IPS-NIHi11 (cell line): ENCODE measurements around the gene ALDOA.
A peak's percentile ranks its signal among the peaks of the same experiment; 100 is the strongest.
"Not testable (repeated sequence)": the region's sequence is repeated elsewhere in the genome, so short reads cannot be mapped to it uniquely, and the experiment has no call there.

ENCODE experiments used
- DNase-seq: peaks from one replicate; pipeline ENCODE4 v3.0.0; 2012; ENCODE audit warnings: mixed read lengths, low spot score

The ALDOA gene

DNA sequence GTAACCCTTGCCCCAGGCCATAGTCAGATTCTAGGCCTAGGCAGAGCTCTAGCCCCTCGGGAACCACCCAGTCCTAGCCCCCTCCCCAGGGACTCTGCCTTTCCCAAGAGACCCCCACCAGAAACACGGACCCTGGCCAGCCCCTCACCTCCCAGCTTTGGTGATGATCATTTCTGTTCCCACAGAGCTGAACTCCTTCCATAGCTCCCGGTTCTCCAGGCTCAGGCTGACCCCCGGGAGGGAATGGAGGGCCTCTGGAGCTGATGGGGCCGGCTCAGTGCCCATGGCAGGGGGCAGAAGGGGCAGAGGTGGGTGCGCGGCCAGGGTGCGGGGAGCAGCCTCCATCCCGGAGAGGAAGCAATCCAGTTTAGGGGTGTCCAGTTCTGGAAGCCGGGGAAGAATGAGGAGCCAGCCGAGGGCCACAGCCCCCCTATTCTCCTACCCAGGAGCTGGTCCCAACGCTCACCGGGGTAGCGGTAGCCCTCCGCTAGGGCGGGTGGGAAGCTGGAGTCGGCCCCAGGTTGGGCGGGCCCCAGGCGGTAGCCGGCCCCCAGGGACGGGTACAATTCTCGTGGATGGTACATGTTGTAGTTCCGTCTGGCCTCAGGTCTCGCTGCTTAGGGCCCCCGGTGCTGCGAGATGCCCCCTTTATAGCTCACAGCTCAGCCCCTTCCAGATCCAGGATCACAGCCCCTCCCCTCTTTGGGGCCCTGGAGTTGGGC lies 25.2 kb downstream of the ALDOA start:
- DNase-seq: no peak

DNA sequence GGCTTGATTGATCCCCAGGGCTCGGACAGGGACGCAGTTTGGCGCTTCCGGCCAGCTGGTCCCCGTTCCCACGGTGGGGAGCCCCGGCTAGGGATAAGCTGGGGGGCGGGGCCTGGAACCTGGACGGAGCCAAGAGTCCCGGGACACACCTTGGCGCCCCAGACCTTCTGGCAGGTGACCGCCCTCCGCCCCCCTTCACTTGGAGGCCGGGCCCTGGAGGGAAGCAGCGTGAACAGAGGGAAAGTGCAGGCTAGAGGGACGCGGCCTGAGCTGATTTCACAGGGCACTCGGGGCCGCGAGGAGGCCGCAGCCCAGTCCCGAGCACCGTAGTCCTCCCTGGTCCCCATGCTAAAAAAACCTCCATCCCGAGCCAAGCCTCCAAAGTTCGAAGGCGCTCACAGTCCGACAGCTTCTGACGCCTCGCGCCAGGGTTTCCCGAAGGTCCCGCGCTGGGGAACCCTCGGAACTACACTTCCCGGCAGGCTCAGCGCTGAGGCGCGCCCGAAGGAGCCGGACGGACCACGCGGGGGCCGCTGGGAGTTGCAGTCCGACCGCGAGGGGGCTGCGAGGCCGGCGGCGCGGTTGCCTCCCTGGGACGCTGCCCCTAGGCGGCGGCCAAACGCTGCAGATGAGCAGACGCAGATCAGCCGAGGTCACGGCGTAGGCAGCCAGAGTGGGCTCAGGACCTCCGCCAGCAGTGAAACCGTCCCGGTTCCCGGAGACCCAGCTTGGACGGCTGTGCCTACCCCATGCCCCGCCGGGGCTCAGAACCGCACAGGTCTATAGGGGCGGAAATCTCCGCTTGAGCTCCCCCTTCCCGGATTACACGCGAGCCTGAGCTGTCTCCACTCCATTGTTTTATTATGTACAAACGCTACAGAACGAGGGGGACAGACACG lies 26.2 kb downstream of the ALDOA start, which contains the start of gene TBX6:
TSS of gene TBX6 (minus strand) at position 451 of the 899 bp plus-strand sequence. CDS start 731 bp downstream, outside the sequence.
- DNase-seq: peak; percentile 93

DNA sequence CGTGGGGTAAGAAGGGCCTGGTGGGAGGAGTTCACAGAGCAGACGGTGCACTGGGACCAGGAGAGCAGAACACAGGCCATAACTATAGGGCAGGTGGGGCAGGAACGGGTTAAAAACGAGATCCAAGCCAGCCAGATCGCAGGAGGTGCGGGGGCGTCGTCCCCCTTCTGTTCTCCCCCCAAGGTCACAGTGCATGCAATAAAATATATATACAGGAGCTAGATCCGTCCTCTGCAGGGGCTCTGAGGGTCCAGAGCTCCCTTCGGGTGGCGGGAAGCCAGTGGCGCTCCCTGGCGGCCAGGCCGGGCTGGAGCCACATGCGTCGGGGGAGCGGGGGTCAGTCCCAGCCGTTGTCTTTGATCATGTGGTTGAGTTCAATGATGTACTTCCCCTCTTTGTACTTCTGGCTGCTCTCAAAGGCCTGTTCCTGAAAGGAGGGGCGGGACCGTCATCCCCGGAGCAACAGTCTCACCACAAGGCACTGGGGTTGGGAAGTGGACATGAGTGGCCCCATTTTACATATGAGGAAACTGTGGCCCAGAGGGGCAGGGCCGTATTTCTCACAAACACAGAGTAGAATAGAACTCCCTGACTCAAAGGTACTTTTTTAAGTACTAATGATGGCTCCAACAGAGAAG lies 26.9 kb downstream of the ALDOA start:
- peak; percentile 85 for DNase-seq

DNA sequence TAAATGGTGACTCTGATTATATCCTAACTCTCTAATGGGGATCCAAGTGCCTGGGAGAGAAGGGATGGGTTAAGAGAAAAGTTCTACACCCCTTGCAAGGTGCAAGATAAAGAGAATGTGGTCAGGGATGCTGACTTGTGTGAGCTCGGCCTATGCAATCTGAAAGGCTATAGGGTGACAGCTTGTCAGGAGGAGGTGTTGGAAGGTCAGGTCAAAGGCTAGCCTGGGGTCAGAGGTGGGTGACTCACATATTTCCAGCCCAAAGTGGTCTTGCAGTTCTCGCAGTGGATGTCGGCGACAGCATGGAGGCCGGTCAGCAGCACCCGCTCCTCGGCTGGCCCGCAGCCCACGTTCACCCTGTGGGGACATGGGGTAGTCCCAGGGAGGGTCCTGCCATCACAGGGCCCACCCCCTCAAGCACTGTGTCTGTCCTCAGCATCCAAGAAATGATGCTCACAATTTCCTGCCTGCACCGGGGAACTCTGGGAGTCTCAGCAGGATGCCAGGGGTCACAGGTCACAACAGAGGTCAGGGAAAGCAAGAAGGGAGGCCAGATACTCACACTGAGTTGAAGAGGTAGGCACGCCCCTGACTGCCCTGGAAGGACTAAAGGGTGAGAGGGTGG lies 29.1 kb downstream of the ALDOA start:
- DNase-seq: no peak

DNA sequence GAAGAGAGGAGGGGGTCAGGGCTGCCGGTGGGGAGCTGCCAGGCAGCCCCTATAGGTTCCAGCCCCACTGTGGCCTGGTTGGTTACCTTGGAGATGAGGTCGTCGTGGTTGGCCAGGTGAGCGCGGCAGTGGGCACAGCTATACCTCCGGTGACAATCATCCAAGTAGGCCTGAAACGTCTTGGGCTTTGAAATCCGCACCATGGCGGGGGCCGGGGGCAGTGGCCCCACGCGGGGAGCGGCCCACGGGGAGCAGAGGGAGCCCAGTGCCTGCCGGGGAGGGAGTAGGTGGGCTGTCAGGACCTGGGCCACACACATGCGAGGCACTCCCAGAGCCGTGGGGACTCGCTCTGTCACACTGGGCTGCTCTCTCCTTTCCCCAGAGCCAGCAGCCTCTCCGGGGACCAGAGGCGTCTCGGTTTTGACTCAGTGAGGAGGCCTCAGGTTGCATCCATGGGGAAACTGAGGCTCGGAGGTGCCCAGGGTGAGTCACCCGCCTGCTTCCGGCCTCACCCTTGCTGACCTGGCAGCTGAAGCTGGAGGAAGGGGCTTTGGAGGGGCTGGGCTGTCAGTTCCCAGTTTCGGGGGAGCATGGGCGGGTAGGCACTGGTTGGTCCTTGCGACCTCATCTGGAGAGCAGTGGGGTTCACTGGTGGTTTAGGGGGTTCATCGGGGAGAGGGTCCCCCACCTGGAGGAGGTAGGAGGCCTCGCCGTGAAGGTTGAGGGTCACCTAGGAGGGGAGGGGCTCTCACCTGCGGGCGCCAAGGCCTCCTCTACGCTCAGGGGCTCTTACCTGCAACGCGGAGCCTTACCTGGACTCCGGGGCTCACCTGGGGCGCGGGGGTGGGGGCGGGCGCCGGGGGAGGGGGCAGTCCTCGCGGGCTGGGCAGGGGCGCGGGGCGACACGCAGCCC lies 29.9 kb downstream of the ALDOA start:
- DNase-seq: no peak

DNA sequence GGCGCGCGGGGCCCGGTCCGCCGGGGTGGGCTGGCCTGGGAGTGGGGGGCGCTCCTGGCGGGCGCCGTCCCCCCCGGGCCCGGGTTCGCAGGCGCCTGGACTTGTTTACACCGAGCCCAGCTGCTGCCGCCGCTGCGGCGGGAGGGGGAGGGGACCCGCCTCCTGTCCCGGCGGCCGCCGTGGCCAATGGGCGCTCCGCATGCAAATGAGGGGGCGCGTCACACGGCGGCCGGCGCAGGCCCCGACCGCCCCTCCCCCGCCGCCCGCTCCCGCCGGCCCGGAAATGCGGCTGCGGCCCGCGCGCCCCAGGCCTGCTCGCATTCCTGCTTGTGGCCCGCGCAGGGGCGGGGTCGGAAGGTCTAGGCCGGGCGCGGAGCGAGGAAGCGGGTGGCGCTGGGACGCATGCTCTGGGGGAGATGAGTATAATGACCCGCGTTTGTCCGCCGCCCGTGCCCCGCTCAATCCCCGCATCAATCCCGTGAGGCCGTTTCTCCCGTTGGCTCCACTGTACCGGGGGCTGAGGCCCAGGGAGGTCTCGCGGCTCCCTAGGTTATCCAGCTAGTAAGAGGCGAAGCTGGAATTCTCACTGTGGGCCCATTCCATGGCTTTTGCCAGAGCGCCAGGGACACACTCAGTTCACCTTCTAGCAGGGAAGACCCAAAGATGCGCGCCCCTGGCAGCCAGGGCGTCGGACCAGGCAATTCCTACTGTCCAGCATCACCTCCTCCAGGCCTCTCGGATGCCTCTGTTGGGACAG lies 30.7 kb downstream of the ALDOA start, which contains the start of gene YPEL3:
TSS of gene YPEL3 (minus strand) at position 109 of the 757 bp plus-strand sequence. CDS start 731 bp downstream, outside the sequence.
- DNase-seq: peak; percentile 99

DNA sequence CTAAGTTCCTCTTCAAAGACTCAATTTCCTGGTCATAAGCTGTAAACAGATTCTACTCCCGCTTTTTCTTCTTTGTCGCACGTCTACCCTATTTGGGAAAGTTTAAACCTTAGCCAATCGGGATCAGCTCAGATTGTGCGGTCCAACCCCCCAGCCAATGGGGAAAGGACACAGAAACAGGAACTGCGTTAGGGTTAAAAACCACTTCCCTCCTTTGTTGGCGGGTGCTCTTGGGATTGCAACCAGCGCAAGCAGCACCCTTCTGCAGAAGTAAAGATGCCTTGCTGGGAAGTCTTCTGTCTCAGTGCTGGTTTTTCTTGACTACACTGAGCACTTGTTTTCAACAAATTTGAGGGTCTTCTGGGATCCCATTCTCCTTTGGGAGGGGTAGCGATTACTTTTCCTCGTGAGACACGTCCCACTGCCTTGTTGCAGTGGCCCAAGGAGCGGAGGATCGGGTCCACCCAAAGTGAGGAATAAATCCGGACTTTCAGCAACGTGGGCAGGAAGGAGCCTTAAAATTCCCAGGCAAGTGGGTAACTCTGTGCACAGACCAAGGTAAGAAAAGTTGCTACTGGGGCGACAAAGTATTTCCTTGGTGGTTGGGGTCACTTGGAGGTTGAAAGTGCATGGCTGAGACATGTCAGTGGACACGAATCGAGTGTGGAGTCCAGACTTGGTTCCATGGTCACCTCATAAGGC lies 31.5 kb downstream of the ALDOA start:
- DNase-seq: no peak

DNA sequence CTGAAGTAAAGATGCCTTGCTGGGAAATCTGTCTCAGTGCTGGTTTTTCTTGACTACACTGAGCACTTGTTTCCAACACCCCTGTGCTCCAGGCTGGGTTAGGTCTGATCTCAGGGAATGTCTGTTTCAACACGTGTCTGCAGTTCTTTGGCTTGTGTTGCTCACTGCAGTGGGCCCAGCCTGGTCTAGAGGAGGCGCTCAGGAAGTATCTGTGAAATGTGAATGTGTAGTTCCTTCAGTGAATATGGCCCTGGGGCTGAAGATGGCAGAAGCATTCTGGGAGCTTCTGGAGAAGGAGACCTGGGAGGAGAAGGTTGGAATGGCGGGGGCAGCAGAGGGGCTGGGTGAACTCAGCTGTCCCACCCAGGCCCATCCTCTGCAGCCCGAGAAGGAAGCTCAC lies 38.5 kb downstream of the ALDOA start:
- no peak for DNase-seq

DNA sequence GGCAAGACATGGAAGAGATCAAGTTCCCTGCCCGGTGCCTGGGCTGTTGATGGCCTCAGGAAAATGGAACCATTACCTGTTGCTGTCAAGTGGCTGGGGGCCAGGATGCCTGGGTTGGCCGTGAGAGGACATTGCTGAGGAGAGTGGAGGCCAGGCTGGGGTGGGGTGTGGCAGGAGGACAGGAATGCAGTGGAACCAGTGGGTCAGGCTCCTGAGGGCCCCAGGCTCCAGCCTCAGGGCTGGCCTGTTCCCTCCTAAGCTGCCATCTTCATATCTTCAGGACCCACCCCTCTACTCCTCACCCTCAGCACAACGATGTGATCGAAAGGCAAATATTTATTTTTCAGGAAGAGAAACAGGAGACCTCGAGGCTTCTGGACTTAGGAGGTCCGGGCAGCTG lies 38.9 kb downstream of the ALDOA start:
- DNase-seq: peak; percentile 32

DNA sequence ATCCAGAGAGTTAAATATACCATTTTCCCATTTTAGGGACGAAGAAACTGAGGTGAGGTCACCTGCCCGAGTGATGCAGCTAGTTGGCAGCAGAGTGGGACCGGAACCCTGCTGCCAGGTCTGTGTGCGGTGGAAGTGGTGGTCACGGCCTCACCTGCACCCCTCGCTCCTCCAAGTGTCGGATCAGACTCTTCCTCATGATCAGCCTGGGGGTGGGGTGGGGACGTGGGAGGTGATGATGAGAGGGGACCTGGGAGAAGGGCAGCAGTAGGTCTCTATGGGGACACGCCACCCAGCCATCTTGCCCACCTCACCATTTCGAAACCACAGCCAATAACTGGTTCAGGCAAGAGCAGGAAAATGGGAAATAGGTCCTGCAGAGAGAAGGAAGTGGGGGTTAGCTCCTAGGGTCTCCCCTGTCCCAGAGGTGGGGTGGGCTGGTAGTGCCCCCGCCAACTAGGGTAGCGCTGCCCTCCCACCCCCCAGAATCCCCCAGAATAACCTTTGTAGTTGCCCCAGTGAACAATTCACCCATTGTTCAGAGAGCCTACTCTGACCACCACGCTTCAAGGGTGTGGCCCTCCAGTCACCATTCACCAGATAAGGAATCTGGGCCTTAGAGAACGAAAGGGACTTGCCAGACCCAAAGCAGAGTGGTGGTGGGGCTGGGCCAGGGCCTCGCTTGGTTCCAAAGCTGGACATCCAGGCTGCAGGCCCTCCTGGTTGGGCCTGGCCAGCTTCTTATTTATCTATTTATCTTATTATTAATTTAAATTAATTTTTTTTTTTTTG lies 42.7 kb downstream of the ALDOA start:
- no peak for DNase-seq

DNA sequence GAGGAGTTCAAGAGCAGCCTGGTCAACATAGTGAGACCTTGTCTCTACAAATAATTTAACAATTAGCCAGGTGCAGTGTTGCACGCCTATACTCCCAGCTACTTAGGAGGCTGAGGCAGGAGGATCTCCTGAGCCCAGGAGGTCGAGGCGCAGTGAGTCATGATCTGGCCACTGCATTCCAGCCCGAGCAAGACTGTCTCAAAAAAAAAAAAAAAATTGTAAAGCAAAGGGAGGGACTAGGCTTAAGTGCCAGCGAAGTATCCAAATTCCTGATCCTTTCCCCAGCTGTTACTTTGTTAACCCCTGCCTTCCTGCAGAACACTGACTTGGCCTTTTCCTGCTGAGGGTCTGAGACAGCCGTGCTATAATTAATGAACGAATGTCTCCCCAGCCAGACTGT lies 45.1 kb downstream of the ALDOA start:
- DNase-seq: no peak

DNA sequence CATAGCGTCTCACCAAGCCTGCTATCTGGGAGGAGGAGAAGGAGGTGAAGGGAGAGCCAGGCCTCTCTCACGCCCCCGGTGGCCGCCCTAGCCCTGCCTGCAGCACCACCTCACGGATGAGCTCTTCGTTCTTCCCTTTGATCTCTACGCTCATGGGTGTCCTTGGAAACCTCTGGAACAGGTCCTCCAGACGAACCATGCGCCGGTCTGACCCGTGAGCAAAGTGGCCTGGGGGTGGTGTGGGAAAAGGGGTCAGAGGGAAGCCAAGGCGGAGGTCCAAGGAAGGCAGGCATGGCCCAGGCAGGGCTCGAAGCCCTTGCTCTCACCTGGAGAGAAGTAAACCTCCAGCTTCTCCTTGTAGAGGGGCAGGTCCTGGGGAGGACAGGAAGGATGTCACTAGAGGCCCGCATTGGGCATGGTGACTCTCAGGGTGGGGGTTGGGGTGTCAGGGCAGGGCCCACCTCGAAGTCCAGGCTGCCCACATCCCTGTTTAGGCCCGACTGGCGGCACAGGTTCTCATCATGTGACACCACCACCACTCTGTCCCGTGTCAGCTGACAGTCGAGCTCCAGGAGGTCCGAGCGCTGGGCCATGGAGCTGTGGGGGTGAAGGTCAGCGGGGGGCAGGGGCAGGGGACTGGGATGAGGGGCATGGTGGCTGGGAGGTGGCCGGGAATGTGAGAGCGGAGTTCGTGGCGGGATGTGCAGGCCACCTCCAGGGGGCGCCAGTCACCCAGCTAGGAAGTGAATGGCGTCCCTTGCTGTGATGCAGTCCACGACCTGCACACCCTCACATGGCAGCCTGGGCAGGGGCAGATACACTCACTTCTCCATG lies 46.9 kb downstream of the ALDOA start:
- DNase-seq: peak; percentile 91

DNA sequence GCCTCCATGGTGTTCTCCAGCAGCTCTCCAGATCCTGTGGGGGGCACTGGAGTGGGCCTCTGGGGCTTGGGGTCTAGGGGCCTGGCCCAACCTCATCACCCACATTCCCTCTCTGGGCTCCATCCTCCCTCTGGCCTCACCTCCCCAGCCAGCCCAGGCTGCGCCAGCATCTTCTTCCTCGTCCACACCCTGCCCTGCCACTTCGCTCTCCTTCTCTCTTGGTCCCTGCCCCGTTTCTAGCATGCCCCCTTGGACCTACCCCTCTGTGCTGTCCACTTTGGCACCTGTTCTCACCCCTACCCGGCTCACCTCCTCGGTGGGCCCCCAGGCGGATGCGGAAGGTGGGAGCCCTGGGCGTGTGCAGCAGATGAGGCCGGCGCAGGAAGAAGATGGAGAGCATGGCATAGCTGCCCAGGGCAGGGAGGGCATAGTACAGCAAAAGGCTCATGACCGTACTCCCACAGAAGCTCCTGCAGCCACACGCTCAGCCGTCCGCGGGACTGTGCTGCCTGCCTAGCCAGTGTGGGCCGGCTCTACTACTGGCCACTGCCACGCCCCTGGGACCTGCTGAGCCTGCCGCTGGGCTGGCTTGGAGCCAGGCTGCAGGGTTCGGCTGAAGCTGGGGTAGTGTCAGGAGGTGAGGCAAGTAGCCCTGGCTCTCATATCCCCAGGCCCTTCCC lies 47.6 kb downstream of the ALDOA start, which contains the start of gene GDPD3:
TSS of gene GDPD3 (minus strand) at position 507 of the 680 bp plus-strand sequence. CDS start at position 448, 59 bp downstream.
- peak; percentile 56 for DNase-seq

DNA sequence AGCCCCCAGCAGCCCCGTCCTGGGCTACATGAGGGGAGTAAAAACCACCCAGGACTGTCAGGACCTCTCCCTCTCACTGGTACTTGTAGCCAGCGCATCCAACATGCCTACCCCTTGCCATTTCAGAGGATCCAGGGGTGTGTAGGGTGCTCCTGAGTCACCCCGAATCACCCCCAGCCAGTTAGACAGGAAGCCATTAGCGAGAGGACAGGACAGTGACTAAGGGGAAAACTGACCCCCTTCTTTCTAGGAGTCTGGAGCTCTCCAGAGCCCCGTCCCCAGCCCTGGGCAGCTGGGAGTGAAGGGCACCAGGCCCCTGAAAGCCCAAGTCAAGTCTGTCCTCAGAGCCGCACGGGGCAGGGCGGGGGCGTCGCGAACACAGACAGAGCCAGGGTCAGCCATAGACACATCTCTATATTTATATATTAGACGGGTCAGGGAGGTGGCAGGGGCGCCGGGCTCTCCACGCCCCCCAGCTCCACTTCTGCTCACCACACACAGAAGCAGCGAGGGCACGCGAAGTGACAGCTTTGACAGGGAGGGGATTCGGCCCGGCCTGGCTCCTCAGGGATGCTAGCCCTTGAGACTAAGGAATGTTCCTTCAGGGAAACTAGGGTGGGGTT lies 48.3 kb downstream of the ALDOA start:
- DNase-seq: no peak

DNA sequence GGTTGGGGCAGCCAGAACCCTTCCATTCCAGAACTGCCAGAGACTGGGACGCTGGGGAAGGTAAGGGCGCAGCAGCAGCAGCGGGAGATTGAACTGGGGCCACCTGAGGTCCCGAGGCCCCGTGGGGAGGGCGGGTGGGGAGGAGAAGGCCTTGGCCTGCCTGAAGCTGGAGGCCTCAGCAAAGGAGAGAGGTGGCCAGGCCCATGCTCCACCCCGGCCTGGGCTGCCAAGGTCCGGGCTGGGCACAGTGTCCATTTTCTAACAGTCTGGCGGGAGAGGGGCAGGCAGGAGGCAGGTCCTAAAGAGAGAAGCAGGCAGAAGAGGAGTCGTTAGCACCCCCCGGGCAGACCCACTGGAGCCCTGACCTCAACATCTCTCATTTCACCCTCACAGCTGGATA lies 48.9 kb downstream of the ALDOA start:
- DNase-seq: no peak

DNA sequence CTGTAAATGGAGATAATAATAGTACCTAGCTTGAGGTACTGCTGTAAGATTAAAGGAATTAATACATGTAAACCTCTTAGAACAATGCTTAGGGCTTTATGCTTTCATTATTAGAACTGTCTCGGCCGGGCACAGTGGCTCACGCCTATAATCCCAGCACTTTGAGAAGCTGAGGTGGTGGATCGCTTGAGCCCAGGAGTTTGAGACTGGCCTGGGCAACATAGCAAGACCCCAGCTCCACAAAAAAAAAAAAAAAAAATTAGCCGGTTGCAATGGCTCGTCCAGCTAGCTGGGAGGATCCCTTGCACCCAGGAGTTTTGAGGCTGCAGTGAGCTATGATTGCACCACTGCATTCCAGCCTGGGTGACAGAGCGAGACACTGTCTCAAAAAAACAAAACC lies 49.3 kb downstream of the ALDOA start:
- not testable (repeated sequence) for DNase-seq

DNA sequence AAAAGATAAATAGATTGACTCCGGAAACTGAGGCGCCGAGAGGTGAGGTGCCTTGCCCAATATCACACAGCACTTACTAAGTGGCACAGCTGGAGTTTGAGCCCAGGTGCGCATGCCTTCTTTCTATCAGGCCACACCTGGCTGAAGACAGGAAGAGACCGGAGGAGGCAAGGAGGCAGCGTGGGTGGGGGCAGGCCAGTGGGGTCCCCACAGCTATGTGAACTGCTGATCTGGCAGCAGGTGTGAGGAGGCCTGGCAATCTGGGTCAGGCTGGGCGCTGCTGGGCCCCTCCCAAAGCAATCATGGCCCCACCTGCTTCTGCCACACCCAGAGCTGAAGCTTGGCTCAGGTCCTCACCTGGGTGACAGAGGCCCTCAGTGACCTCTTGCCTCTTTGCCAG lies 49.7 kb downstream of the ALDOA start:
- DNase-seq: no peak
